HCT116 (cell line): ENCODE results near the gene HNRNPAB. TPM values are rescaled to one million over a fixed set of nuclear protein-coding genes. Genes with fewer than 3 reads are reported as not detected.
A peak's percentile ranks its signal among the peaks of the same experiment; 100 is the strongest.

Experiments
- ATAC-seq: fragments of 200-7000 bp; cut with Tn5 transposase; 2 replicates; pipeline ENCODE4 v1.9.1; 2020; ENCODE audit warnings: mild to moderate bottlenecking, moderate library complexity
- BruUV-seq: library from RNA; stranded (reverse); fragments of 400-500 nt; replicated peaks from 2 replicates; lab custom pipeline; 2021; lab: Mats Ljungman, UMichigan
- CTCF ChIA-PET: fragments of 300-600 bp; sonication (Branson Sonifier 250); formaldehyde crosslinking; loops from one replicate; lab custom pipeline; 2021; ENCODE audit warnings: antibody characterized with exemption; lab: Charles Lee
- POLR2A ChIA-PET: fragments of 300-600, 350-600 bp; sonication (Branson Sonifier 250); formaldehyde crosslinking; loops from one replicate; lab custom pipeline; 2021; ENCODE audit warnings: antibody characterized with exemption; lab: Charles Lee
- RAD21 ChIA-PET, 2 experiments: fragments of 300-600 bp; sonication (Branson Sonifier 250); formaldehyde crosslinking; loops; one replicate each; lab custom pipeline; 2023; ENCODE audit warnings: low total read pairs in 2 of 2; ENCODE audit not compliant: uncharacterized antibody in 2 of 2, unreplicated experiment in 2 of 2, low non-redundant PET in 1 of 2; lab: Charles Lee
- DNase-seq: peaks from one replicate; pipeline ENCODE4 v3.0.0-alpha.2; 2010; ENCODE audit warnings: low read depth, low spot score
- H2AFZ ChIP-seq: fragments of 200-600 bp; shearing (Covaris generic), sonication (generic); 2 replicates; pipeline ENCODE4 v1.6.1; 2017; ENCODE audit warnings: low read depth, mixed run types, mixed read lengths, antibody characterized with exemption, low read length; ENCODE audit not compliant: poor library complexity, severe bottlenecking
- H3K27ac ChIP-seq: 2 replicates; pipeline ENCODE4 v1.5.1; 2012; ENCODE audit warnings: low read depth, low read length
- H3K27me3 ChIP-seq: fragments of 200-600 bp; sonication (generic); 2 replicates; pipeline ENCODE4 v1.6.1; 2016; ENCODE audit warnings: mixed run types, low read length, mixed read lengths; ENCODE audit not compliant: insufficient read depth
- H3K36me3 ChIP-seq, 2 experiments: fragments of 200-500 bp in 1 of 2; fragments of 200-600 bp in 1 of 2; sonication (Bioruptor generic) in 1 of 2; sonication (generic) in 1 of 2; 2 replicates each; pipeline versions ENCODE4 v1.5.1 to v1.6.1; 2014 to 2016; ENCODE audit warnings: low read length in 2 of 2, inconsistent platforms in 1 of 2, mixed read lengths in 1 of 2, mixed run types in 1 of 2; ENCODE audit not compliant: insufficient read depth in 2 of 2, control insufficient read depth in 1 of 2
- H3K4me1 ChIP-seq, 2 experiments: fragments of 200-600 bp in 1 of 2; sonication (generic) in 1 of 2; 2 replicates each; pipeline versions ENCODE4 v1.5.1 to v1.6.1; 2012 to 2017; ENCODE audit warnings: low read length in 2 of 2, inconsistent platforms in 1 of 2, mild to moderate bottlenecking in 1 of 2, mixed read lengths in 1 of 2, mixed run types in 1 of 2, moderate library complexity in 1 of 2; ENCODE audit not compliant: insufficient read depth in 2 of 2, control insufficient read depth in 1 of 2
- H3K4me2 ChIP-seq: fragments of 200-600 bp; sonication (generic); 2 replicates; pipeline ENCODE4 v1.6.1; 2017; ENCODE audit warnings: mixed run types, low read length, mixed read lengths
- H3K4me3 ChIP-seq, 2 experiments: fragments of 200-600 bp in 1 of 2; sonication (generic) in 1 of 2; replicated peaks in 1 of 2; 2 replicates each; pipeline ENCODE4 v1.5.1; 2011 to 2016; ENCODE audit warnings: low read length in 2 of 2, control low read depth in 1 of 2, low read depth in 1 of 2, mild to moderate bottlenecking in 1 of 2, mixed read lengths in 1 of 2, mixed run types in 1 of 2
- H3K79me2 ChIP-seq: fragments of 200-600 bp; sonication (generic); 2 replicates; pipeline ENCODE4 v1.6.1; 2017; ENCODE audit warnings: mild to moderate bottlenecking, mixed run types, low read length, moderate library complexity, mixed read lengths; ENCODE audit not compliant: insufficient read depth
- H3K9ac ChIP-seq: fragments of 200-600 bp; sonication (generic); 2 replicates; pipeline ENCODE4 v1.6.1; 2016; ENCODE audit warnings: low read length, mixed read lengths
- H3K9me2 ChIP-seq: fragments of 200-600 bp; sonication (generic), shearing (Covaris generic); 2 replicates; pipeline ENCODE4 v1.6.1; 2017; ENCODE audit warnings: mixed run types, mild to moderate bottlenecking, moderate library complexity; ENCODE audit not compliant: insufficient read depth
- H3K9me3 ChIP-seq, 2 experiments: fragments of 200-500 bp in 1 of 2; fragments of 200-600 bp in 1 of 2; sonication (Bioruptor generic) in 1 of 2; sonication (generic) in 1 of 2; 2 replicates each; pipeline ENCODE4 v1.6.1; 2014 to 2017; ENCODE audit warnings: low read length in 2 of 2, mixed read lengths in 2 of 2, inconsistent platforms in 1 of 2, low read depth in 1 of 2, mild to moderate bottlenecking in 1 of 2, mixed run types in 1 of 2, moderate library complexity in 1 of 2; ENCODE audit not compliant: control insufficient read depth in 1 of 2, insufficient read depth in 1 of 2
- H4K20me1 ChIP-seq: fragments of 200-600 bp; sonication (generic), shearing (Covaris generic); 2 replicates; pipeline ENCODE4 v1.6.1; 2017; ENCODE audit warnings: mixed run types, mild to moderate bottlenecking, moderate library complexity; ENCODE audit not compliant: insufficient read depth
- CEBPB ChIP-seq: IDR thresholded peaks from 2 replicates; pipeline ENCODE4 v1.6.1; 2012; ENCODE audit warnings: low read depth
- CTCF ChIP-seq, 3 experiments: fragments of 200-600 bp in 1 of 3; sonication (generic) in 1 of 3; IDR thresholded peaks in 2 of 3; conservative IDR thresholded peaks in 1 of 3; 2 replicates each; pipeline ENCODE4 v1.5.1; 2012 to 2017; ENCODE audit warnings: low read depth in 2 of 3, low read length in 2 of 3, antibody characterized with exemption in 1 of 3, borderline replicate concordance in 1 of 3, control low read depth in 1 of 3, mild to moderate bottlenecking in 1 of 3, mixed read lengths in 1 of 3, mixed run types in 1 of 3, moderate library complexity in 1 of 3; ENCODE audit not compliant: insufficient read depth in 1 of 3
- EGR1 ChIP-seq: IDR thresholded peaks from 2 replicates; pipeline ENCODE4 v1.6.1; 2012; ENCODE audit warnings: low read depth
- ELF1 ChIP-seq: IDR thresholded peaks from 2 replicates; pipeline ENCODE4 v1.6.1; 2012; ENCODE audit warnings: low read depth, borderline replicate concordance
- EZH2phosphoT487 ChIP-seq: fragments of 200-600 bp; IDR thresholded peaks from 2 replicates; pipeline ENCODE4 v1.6.1; 2018; ENCODE audit warnings: antibody characterized with exemption, borderline replicate concordance
- FOSL1 ChIP-seq: IDR thresholded peaks from 2 replicates; pipeline ENCODE4 v1.6.1; 2012; ENCODE audit warnings: low read depth
- MAX ChIP-seq: IDR thresholded peaks from 2 replicates; pipeline ENCODE4 v1.6.1; 2012
- POLR2A ChIP-seq: IDR thresholded peaks from 2 replicates; pipeline ENCODE4 v1.7.0; 2011; ENCODE audit warnings: borderline replicate concordance; ENCODE audit not compliant: insufficient read depth, insufficient read length; ENCODE audit errors: extremely low read depth
- POLR2AphosphoS5 ChIP-seq: IDR thresholded peaks from 2 replicates; pipeline ENCODE4 v1.6.1; 2011; ENCODE audit warnings: mild to moderate bottlenecking, low read depth, low read length, moderate library complexity
- RAD21 ChIP-seq: IDR thresholded peaks from 2 replicates; pipeline ENCODE4 v1.6.1; 2012; ENCODE audit warnings: low read depth, mild to moderate bottlenecking
- REST ChIP-seq: IDR thresholded peaks from 2 replicates; pipeline ENCODE4 v1.6.1; 2012; ENCODE audit warnings: low read depth
- SRF ChIP-seq: IDR thresholded peaks from 2 replicates; pipeline ENCODE4 v1.6.1; 2012; ENCODE audit warnings: low read depth
- ZBTB33 ChIP-seq: IDR thresholded peaks from 2 replicates; pipeline ENCODE4 v1.6.1; 2011; ENCODE audit warnings: mild to moderate bottlenecking, low read length, moderate library complexity; ENCODE audit not compliant: insufficient replicate concordance; ENCODE audit errors: extremely low read depth
- intact Hi-C: fragments of 100-400 bp; cut with micrococcal nuclease; formaldehyde crosslinking; loops from 2 replicates; pipeline ENCODE4 v1.10.0; 2022
- total RNA-seq: library from RNA; stranded (reverse); gene quantifications from one replicate; pipeline ENCODE4 v1.2.1, GENCODE V29; 2021; ENCODE audit not compliant: unreplicated experiment

The HNRNPAB gene
- total RNA-seq, 1 experiment from 2014 or later: 273 TPM

GRCh38 chr5:178177569-178177968 lies 26.8 kb upstream of the HNRNPAB start:
- DNase-seq: no peak
- RAD21 ChIA-PET: no interaction called here
- no peak for TF ChIP-seq ELF1
- TF ChIP-seq MAX: no peak
- no peak for TF ChIP-seq SRF
- no peak for TF ChIP-seq ZBTB33
- no peak for TF ChIP-seq CEBPB
- no peak for TF ChIP-seq RAD21
- no peak for TF ChIP-seq CTCF (IDR thresholded peaks at IDR 0.05 in 2 of 3, conservative IDR thresholded peaks at IDR 0.05 in 1 of 3; ENCODE audit: borderline replicate concordance in 1 of 3, insufficient read depth in 1 of 3, low read depth in 2 of 3, low read length in 2 of 3)
- TF ChIP-seq EZH2phosphoT487: no peak
- no peak for TF ChIP-seq FOSL1
- no peak for TF ChIP-seq EGR1
- TF ChIP-seq POLR2AphosphoS5: no peak
- TF ChIP-seq REST: no peak
- TF ChIP-seq POLR2A: no peak
- Histone ChIP-seq H2AFZ (no peak overlapping the region), H3K27me3 (no peaks in the 10 kb centered on the region), H3K27ac (no peak overlapping the region), H3K36me3 (no peaks in the 10 kb centered on the region), H3K9me3 (no peaks in the 10 kb centered on the region), H3K9ac (no peak overlapping the region), H3K4me3 (no peak overlapping the region), H3K79me2 (no peaks in the 10 kb centered on the region), H3K4me2 (no peak overlapping the region), H3K4me1 (no peaks in the 10 kb centered on the region), H3K9me2 (no peaks in the 10 kb centered on the region), H4K20me1 (no peaks in the 10 kb centered on the region)
- BruUV-seq: no TSS peak
- POLR2A ChIA-PET: no interaction called here
- peak; percentile 69 for ATAC-seq
- CTCF ChIA-PET: no interaction called here
- intact Hi-C loops: no loop called here
